Liver (tissue), 9 donors: ENCODE data around the gene AP5S1. TPM values are rescaled to one million over a fixed set of nuclear protein-coding genes. Genes with fewer than 3 reads are reported as not detected.

Experiments used
- DNase-seq: peaks from one replicate; pipeline ENCODE4 v3.0.0-alpha.2; 2017; ENCODE audit warnings: low spot score
- H3K27ac ChIP-seq, 2 donors: one replicate each; pipeline ENCODE4 v1.7.0; 2013; ENCODE audit warnings: inconsistent platforms in 2 of 2, low read length in 2 of 2, control low read depth in 1 of 2, low read depth in 1 of 2, mild to moderate bottlenecking in 1 of 2
- H3K27me3 ChIP-seq, 4 donors: one replicate each; pipeline versions ENCODE4 v1.6.1 to v1.7.0; 2013; ENCODE audit warnings: low read length in 3 of 4, inconsistent platforms in 1 of 4, mild to moderate bottlenecking in 1 of 4, moderate library complexity in 1 of 4; ENCODE audit not compliant: control insufficient read depth in 4 of 4, insufficient read depth in 4 of 4
- H3K36me3 ChIP-seq, 4 donors: one replicate each; pipeline versions ENCODE4 v1.6.1 to v1.7.0; 2013; ENCODE audit warnings: low read length in 3 of 4, mild to moderate bottlenecking in 3 of 4, low read depth in 1 of 4, moderate library complexity in 1 of 4; ENCODE audit not compliant: control insufficient read depth in 4 of 4, insufficient read depth in 3 of 4
- H3K4me1 ChIP-seq, 4 donors: one replicate each; pipeline versions ENCODE4 v1.6.1 to v1.7.0; 2013; ENCODE audit warnings: low read length in 3 of 4, mild to moderate bottlenecking in 3 of 4, moderate library complexity in 1 of 4; ENCODE audit not compliant: control insufficient read depth in 4 of 4, insufficient read depth in 4 of 4
- H3K4me3 ChIP-seq, 3 donors: one replicate each; pipeline versions ENCODE4 v1.6.1 to v1.7.0; 2013; ENCODE audit warnings: low read length in 3 of 3, control low read depth in 1 of 3, low read depth in 1 of 3, mild to moderate bottlenecking in 1 of 3
- H3K9ac ChIP-seq, 2 donors: one replicate each; pipeline ENCODE4 v1.7.0; 2013; ENCODE audit warnings: low read length in 2 of 2, mild to moderate bottlenecking in 2 of 2, moderate library complexity in 2 of 2, control low read depth in 1 of 2, low read depth in 1 of 2
- H3K9me3 ChIP-seq, 4 donors: one replicate each; pipeline versions ENCODE4 v1.6.1 to v1.7.0; 2013; ENCODE audit warnings: low read length in 3 of 4; ENCODE audit not compliant: control insufficient read depth in 4 of 4
- EGR1 ChIP-seq, 2 donors: IDR thresholded peaks; 2 replicates each; pipeline ENCODE4 v1.6.1; 2016 to 2018; ENCODE audit warnings: antibody characterized with exemption in 2 of 2, low read depth in 2 of 2
- FOXA1 ChIP-seq: IDR thresholded peaks from 2 replicates; pipeline ENCODE4 v1.6.1; 2016; ENCODE audit warnings: antibody characterized with exemption
- FOXA2 ChIP-seq: IDR thresholded peaks from 2 replicates; pipeline ENCODE4 v1.6.1; 2016; ENCODE audit warnings: antibody characterized with exemption
- GABPA ChIP-seq, 2 donors: IDR thresholded peaks in 1 of 2; conservative IDR thresholded peaks in 1 of 2; 2 replicates each; pipeline ENCODE4 v1.6.1; 2016; ENCODE audit warnings: antibody characterized with exemption in 2 of 2, mild to moderate bottlenecking in 1 of 2, moderate library complexity in 1 of 2
- HNF4A ChIP-seq, 2 donors: conservative IDR thresholded peaks; 2 replicates each; pipeline ENCODE4 v1.6.1; 2016; ENCODE audit warnings: antibody characterized with exemption in 2 of 2, mild to moderate bottlenecking in 2 of 2
- HNF4G ChIP-seq: IDR thresholded peaks from 2 replicates; pipeline ENCODE4 v1.6.1; 2016; ENCODE audit warnings: antibody characterized with exemption
- JUND ChIP-seq, 2 donors: IDR thresholded peaks; 2 replicates each; pipeline ENCODE4 v1.6.1; 2016; ENCODE audit warnings: antibody characterized with exemption in 2 of 2
- NR2F2 ChIP-seq: IDR thresholded peaks from 2 replicates; pipeline ENCODE4 v1.6.1; 2016; ENCODE audit warnings: antibody characterized with exemption
- RAD21 ChIP-seq, 2 donors: IDR thresholded peaks; 2 replicates each; pipeline ENCODE4 v1.6.1; 2016; ENCODE audit warnings: antibody characterized with exemption in 2 of 2, mild to moderate bottlenecking in 2 of 2
- RXRA ChIP-seq, 2 donors: IDR thresholded peaks; 2 replicates each; pipeline ENCODE4 v1.6.1; 2017 to 2018; ENCODE audit warnings: antibody characterized with exemption in 2 of 2, mild to moderate bottlenecking in 1 of 2
- SP1 ChIP-seq: IDR thresholded peaks from 2 replicates; pipeline ENCODE4 v1.6.1; 2018; ENCODE audit warnings: antibody characterized with exemption, mild to moderate bottlenecking
- TAF1 ChIP-seq: conservative IDR thresholded peaks from 2 replicates; pipeline ENCODE4 v1.6.1; 2016; ENCODE audit warnings: antibody characterized with exemption, mild to moderate bottlenecking
- YY1 ChIP-seq: IDR thresholded peaks from 2 replicates; pipeline ENCODE4 v1.6.1; 2016; ENCODE audit warnings: antibody characterized with exemption, mild to moderate bottlenecking
- WGBS: extraction: QIAGEN DNeasy Blood & Tissue Kit; methylation state at CpG from one replicate; pipeline ENCODE4 v1.1.7; 2013; 5-methylcytosine and 5-hydroxymethylcytosine counted together
- polyA plus RNA-seq, 2 donors: library from polyadenylated mRNA; stranded (reverse) in 1 of 2; unstranded in 1 of 2; fragments of 200-250 nt in 1 of 2; fragments of >200 nt in 1 of 2; fragmentation: Nextera tagmentation in 1 of 2; extraction: Ambion mirVana in 1 of 2; gene quantifications; one replicate each; pipeline versions ENCODE4 v1.2.1 to v1.2.3, GENCODE V29; 2013 to 2015
- total RNA-seq, 2 donors: library from RNA; depleted of rRNA; stranded (reverse); fragments of >200 nt; gene quantifications; one replicate each; pipeline ENCODE4 v1.2.3, GENCODE V29; 2014
- TF ChIP-seq, protein P1 (sequence below): fragments of 150-350 bp; IDR thresholded peaks from 2 replicates; pipeline ENCODE4 v1.5.1; 2017; ENCODE audit warnings: improper control_type of control experiment, low read depth, low read length; ENCODE audit not compliant: missing input control
- TF ChIP-seq, protein P2 (sequence below): IDR thresholded peaks from 2 replicates; pipeline ENCODE4 v1.6.1; 2016; ENCODE audit warnings: antibody characterized with exemption
- TF ChIP-seq, protein P3 (sequence below): IDR thresholded peaks from 2 replicates; pipeline ENCODE4 v1.6.1; 2016; ENCODE audit warnings: antibody characterized with exemption
- TF ChIP-seq, protein P4 (sequence below): IDR thresholded peaks from 2 replicates; pipeline ENCODE4 v1.6.1; 2016; ENCODE audit warnings: antibody characterized with exemption, mild to moderate bottlenecking
- TF ChIP-seq, protein P5 (sequence below): IDR thresholded peaks from 2 replicates; pipeline ENCODE4 v1.6.1; 2016; ENCODE audit warnings: antibody characterized with exemption
- donor health status: healthy.
- donor health status: healthy.
- donor health status: healthy.
- donor health status: healthy.
- donor health status: healthy.

Gene AP5S1
- total and polyA plus RNA-seq, 4 donors: 9.1 to 14.5 (median 11.1) TPM

DNA sequence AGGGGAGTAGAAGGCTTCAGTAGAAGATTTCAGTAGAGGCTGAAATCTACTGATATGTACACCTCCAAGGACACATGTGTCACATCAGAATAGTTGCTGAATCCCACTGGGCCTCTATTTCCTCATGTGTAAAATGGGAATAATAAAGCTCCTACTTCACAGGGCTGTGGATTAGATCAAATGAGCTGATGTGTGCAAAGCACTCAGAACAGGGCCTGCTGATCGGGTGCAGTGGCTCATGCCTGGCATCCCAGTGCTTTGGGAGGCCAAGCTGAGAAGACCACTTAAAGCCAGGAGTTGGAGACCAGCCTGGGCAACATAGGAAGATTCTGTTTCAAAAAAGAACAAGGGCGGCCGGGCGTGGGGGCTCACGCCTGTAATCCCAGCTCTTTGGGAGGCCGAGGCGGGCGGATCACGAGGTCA lies 8.1 kb upstream of the AP5S1 start:
- Histone ChIP-seq H3K27ac (peak overlapping the region; percentile 90 to 94), H3K27me3 (no peaks in the 10 kb centered on the region), H3K4me1 (peaks cover 9 to 28% (median 21%) of the 10 kb centered on the region in 4 donors), H3K9ac (no peak overlapping the region), H3K9me3 (no peaks in the 10 kb centered on the region), H3K4me3 (no peak overlapping the region), H3K36me3 (no peaks in the 10 kb centered on the region)
- 96% methylated on average over 9 of the region's 9 CpGs for WGBS
- TF ChIP-seq NR2F2 (no peak), HNF4G (no peak), FOXA2 (no peak), HNF4A (conservative IDR thresholded peaks at IDR 0.05) (no peak), TAF1 (no peak), JUND (IDR thresholded peaks at IDR 0.05) (no peak), RXRA (IDR thresholded peaks at IDR 0.05) (no peak), EGR1 (IDR thresholded peaks at IDR 0.05; ENCODE audit: low read depth in 2 of 2) (no peak), GABPA (IDR thresholded peaks at IDR 0.05 in 1 of 2, conservative IDR thresholded peaks at IDR 0.05 in 1 of 2) (no peak), YY1 (no peak), SP1 (no peak), RAD21 (IDR thresholded peaks at IDR 0.05) (no peak), FOXA1 (no peak)
- TF ChIP-seq, protein P1, sequence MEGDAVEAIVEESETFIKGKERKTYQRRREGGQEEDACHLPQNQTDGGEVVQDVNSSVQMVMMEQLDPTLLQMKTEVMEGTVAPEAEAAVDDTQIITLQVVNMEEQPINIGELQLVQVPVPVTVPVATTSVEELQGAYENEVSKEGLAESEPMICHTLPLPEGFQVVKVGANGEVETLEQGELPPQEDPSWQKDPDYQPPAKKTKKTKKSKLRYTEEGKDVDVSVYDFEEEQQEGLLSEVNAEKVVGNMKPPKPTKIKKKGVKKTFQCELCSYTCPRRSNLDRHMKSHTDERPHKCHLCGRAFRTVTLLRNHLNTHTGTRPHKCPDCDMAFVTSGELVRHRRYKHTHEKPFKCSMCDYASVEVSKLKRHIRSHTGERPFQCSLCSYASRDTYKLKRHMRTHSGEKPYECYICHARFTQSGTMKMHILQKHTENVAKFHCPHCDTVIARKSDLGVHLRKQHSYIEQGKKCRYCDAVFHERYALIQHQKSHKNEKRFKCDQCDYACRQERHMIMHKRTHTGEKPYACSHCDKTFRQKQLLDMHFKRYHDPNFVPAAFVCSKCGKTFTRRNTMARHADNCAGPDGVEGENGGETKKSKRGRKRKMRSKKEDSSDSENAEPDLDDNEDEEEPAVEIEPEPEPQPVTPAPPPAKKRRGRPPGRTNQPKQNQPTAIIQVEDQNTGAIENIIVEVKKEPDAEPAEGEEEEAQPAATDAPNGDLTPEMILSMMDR: no peak
- TF ChIP-seq, protein P2, sequence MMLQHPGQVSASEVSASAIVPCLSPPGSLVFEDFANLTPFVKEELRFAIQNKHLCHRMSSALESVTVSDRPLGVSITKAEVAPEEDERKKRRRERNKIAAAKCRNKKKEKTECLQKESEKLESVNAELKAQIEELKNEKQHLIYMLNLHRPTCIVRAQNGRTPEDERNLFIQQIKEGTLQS: no peak
- TF ChIP-seq, protein P3, sequence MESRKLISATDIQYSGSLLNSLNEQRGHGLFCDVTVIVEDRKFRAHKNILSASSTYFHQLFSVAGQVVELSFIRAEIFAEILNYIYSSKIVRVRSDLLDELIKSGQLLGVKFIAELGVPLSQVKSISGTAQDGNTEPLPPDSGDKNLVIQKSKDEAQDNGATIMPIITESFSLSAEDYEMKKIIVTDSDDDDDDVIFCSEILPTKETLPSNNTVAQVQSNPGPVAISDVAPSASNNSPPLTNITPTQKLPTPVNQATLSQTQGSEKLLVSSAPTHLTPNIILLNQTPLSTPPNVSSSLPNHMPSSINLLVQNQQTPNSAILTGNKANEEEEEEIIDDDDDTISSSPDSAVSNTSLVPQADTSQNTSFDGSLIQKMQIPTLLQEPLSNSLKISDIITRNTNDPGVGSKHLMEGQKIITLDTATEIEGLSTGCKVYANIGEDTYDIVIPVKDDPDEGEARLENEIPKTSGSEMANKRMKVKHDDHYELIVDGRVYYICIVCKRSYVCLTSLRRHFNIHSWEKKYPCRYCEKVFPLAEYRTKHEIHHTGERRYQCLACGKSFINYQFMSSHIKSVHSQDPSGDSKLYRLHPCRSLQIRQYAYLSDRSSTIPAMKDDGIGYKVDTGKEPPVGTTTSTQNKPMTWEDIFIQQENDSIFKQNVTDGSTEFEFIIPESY: no peak
- TF ChIP-seq, protein P4, sequence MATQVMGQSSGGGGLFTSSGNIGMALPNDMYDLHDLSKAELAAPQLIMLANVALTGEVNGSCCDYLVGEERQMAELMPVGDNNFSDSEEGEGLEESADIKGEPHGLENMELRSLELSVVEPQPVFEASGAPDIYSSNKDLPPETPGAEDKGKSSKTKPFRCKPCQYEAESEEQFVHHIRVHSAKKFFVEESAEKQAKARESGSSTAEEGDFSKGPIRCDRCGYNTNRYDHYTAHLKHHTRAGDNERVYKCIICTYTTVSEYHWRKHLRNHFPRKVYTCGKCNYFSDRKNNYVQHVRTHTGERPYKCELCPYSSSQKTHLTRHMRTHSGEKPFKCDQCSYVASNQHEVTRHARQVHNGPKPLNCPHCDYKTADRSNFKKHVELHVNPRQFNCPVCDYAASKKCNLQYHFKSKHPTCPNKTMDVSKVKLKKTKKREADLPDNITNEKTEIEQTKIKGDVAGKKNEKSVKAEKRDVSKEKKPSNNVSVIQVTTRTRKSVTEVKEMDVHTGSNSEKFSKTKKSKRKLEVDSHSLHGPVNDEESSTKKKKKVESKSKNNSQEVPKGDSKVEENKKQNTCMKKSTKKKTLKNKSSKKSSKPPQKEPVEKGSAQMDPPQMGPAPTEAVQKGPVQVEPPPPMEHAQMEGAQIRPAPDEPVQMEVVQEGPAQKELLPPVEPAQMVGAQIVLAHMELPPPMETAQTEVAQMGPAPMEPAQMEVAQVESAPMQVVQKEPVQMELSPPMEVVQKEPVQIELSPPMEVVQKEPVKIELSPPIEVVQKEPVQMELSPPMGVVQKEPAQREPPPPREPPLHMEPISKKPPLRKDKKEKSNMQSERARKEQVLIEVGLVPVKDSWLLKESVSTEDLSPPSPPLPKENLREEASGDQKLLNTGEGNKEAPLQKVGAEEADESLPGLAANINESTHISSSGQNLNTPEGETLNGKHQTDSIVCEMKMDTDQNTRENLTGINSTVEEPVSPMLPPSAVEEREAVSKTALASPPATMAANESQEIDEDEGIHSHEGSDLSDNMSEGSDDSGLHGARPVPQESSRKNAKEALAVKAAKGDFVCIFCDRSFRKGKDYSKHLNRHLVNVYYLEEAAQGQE: no peak
- TF ChIP-seq, protein P5, sequence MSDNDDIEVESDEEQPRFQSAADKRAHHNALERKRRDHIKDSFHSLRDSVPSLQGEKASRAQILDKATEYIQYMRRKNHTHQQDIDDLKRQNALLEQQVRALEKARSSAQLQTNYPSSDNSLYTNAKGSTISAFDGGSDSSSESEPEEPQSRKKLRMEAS: no peak
- DNase-seq: no peak
